GM23338 (cell line): ENCODE measurements around the gene ALOX15B. TPM values are rescaled to one million over a fixed set of nuclear protein-coding genes. Genes with fewer than 3 reads are reported as not detected.

Source experiments
- ATAC-seq: fragments of 200-7000 bp; cut with Tn5 transposase; 3 replicates; pipeline ENCODE4 v1.9.1; 2020
- DNase-seq: peaks from one replicate; pipeline ENCODE4 v3.0.0-alpha.2; 2015; ENCODE audit warnings: low spot score
- H2AFZ ChIP-seq: fragments of 200-600 bp; sonication (generic); 2 replicates; pipeline ENCODE4 v1.8.0; 2016; ENCODE audit warnings: antibody characterized with exemption, mild to moderate bottlenecking, moderate library complexity
- H3F3A ChIP-seq: fragments of 200-600 bp; sonication (generic); replicated peaks from 2 replicates; pipeline ENCODE4 v1.8.0; 2017; ENCODE audit warnings: antibody characterized with exemption, mixed run types, low read depth
- H3K27ac ChIP-seq: fragments of 200-600 bp; sonication (generic); 2 replicates; pipeline ENCODE4 v1.6.1; 2016; ENCODE audit warnings: low read depth
- H3K27me3 ChIP-seq: fragments of 200-600 bp; sonication (generic); 2 replicates; pipeline ENCODE4 v1.8.0; 2016; ENCODE audit warnings: mild to moderate bottlenecking, mixed run types, moderate library complexity; ENCODE audit not compliant: insufficient read depth
- H3K36me3 ChIP-seq: fragments of 200-600 bp; sonication (generic); 2 replicates; pipeline ENCODE4 v1.8.0; 2016; ENCODE audit warnings: mild to moderate bottlenecking; ENCODE audit not compliant: insufficient read depth
- H3K4me1 ChIP-seq: fragments of 200-600 bp; sonication (generic); 2 replicates; pipeline ENCODE4 v1.8.0; 2016; ENCODE audit warnings: mild to moderate bottlenecking, moderate library complexity; ENCODE audit not compliant: insufficient read depth
- H3K4me2 ChIP-seq: fragments of 200-600 bp; sonication (generic); 2 replicates; pipeline ENCODE4 v1.7.1; 2017; ENCODE audit warnings: mixed run types
- H3K4me3 ChIP-seq: fragments of 200-600 bp; sonication (generic); 2 replicates; pipeline ENCODE4 v1.6.1; 2016; ENCODE audit warnings: mixed run types
- H3K79me2 ChIP-seq: fragments of 200-600 bp; sonication (generic); replicated peaks from 2 replicates; pipeline ENCODE4 v1.8.0; 2017; ENCODE audit warnings: mild to moderate bottlenecking; ENCODE audit not compliant: insufficient read depth
- H3K9me2 ChIP-seq: fragments of 200-600 bp; sonication (generic); 2 replicates; pipeline ENCODE4 v1.8.0; 2017; ENCODE audit not compliant: insufficient read depth
- H4K20me1 ChIP-seq: fragments of 200-600 bp; sonication (generic); replicated peaks from 2 replicates; pipeline ENCODE4 v1.8.0; 2017; ENCODE audit warnings: mild to moderate bottlenecking; ENCODE audit not compliant: insufficient read depth
- H3K27ac Mint-ChIP-seq: 2 replicates; pipeline ENCODE4 v1.8.0; 2020; ENCODE audit warnings: inconsistent platforms, mild to moderate bottlenecking, moderate library complexity, mixed read lengths
- H3K27me3 Mint-ChIP-seq: 3 replicates; pipeline ENCODE4 v1.8.0; 2022; ENCODE audit warnings: low read depth, mild to moderate bottlenecking, moderate library complexity, mixed read lengths, inconsistent platforms; ENCODE audit not compliant: insufficient read depth, poor library complexity
- H3K36me3 Mint-ChIP-seq: 3 replicates; pipeline ENCODE4 v1.8.0; 2021; ENCODE audit warnings: low read depth, mild to moderate bottlenecking, inconsistent platforms, moderate library complexity, mixed read lengths
- H3K4me1 Mint-ChIP-seq: 3 replicates; pipeline ENCODE4 v1.8.0; 2020; ENCODE audit warnings: mild to moderate bottlenecking, inconsistent platforms, mixed read lengths
- H3K4me3 Mint-ChIP-seq: 3 replicates; pipeline ENCODE4 v1.8.0; 2021; ENCODE audit warnings: moderate library complexity, mild to moderate bottlenecking, inconsistent platforms, mixed read lengths
- H3K9me3 Mint-ChIP-seq: 3 replicates; pipeline ENCODE4 v1.8.0; 2020; ENCODE audit warnings: moderate library complexity, mild to moderate bottlenecking, inconsistent platforms, mixed read lengths
- CREB1 ChIP-seq: fragments of 250-450 bp; sonication (Bioruptor Pico); IDR thresholded peaks from 2 replicates; pipeline ENCODE4 v1.5.0; 2020; ENCODE audit warnings: low read depth, mild to moderate bottlenecking, moderate library complexity
- CTCF ChIP-seq, 2 experiments: fragments of 200-600 bp in 1 of 2; sonication (generic) in 1 of 2; conservative IDR thresholded peaks; 2 replicates each; pipeline versions ENCODE4 v1.5.1 to v1.6.1; 2016 to 2017; ENCODE audit warnings: antibody characterized with exemption in 2 of 2, low read depth in 2 of 2, mild to moderate bottlenecking in 2 of 2, moderate library complexity in 1 of 2
- ETS1 ChIP-seq: IDR thresholded peaks from 2 replicates; pipeline ENCODE4 v1.6.1; 2016; ENCODE audit warnings: antibody characterized with exemption
- EZH2 ChIP-seq: fragments of 200-600 bp; sonication (generic); IDR thresholded peaks from one replicate; pipeline ENCODE4 v1.8.0; 2017; ENCODE audit warnings: antibody characterized with exemption, mild to moderate bottlenecking, low read depth; ENCODE audit not compliant: unreplicated experiment
- EZH2phosphoT487 ChIP-seq: fragments of 200-600 bp; sonication (generic); IDR thresholded peaks from one replicate; pipeline ENCODE4 v1.8.1; 2018; ENCODE audit warnings: antibody characterized with exemption; ENCODE audit not compliant: unreplicated experiment
- JUNB ChIP-seq: IDR thresholded peaks from one replicate; pipeline ENCODE4 v1.6.1; 2016; ENCODE audit warnings: antibody characterized with exemption; ENCODE audit not compliant: unreplicated experiment
- NANOG ChIP-seq: IDR thresholded peaks from 2 replicates; pipeline ENCODE4 v1.6.1; 2016; ENCODE audit warnings: antibody characterized with exemption, borderline replicate concordance
- POLR2AphosphoS5 ChIP-seq: IDR thresholded peaks from 2 replicates; pipeline ENCODE4 v1.6.1; 2016; ENCODE audit warnings: antibody characterized with exemption, low read depth
- REST ChIP-seq: IDR thresholded peaks from one replicate; pipeline ENCODE4 v1.6.1; 2018; ENCODE audit warnings: antibody characterized with exemption; ENCODE audit not compliant: unreplicated experiment
- STAT1 ChIP-seq: IDR thresholded peaks from one replicate; pipeline ENCODE4 v1.6.1; 2016; ENCODE audit warnings: antibody characterized with exemption; ENCODE audit not compliant: unreplicated experiment
- ZNF114 ChIP-seq: fragments of 250-450 bp; sonication (Bioruptor Pico); IDR thresholded peaks from 2 replicates; pipeline ENCODE4 v1.5.0; 2020; ENCODE audit warnings: mild to moderate bottlenecking, moderate library complexity
- ZNF331 ChIP-seq: fragments of 250-450 bp; sonication (Bioruptor Pico); IDR thresholded peaks from 2 replicates; pipeline ENCODE4 v1.5.0; 2020; ENCODE audit warnings: low read depth, mild to moderate bottlenecking, moderate library complexity
- ZNF462 ChIP-seq: fragments of 250-450 bp; sonication (Bioruptor Pico); IDR thresholded peaks from 2 replicates; pipeline ENCODE4 v1.5.0; 2020; ENCODE audit warnings: mild to moderate bottlenecking, moderate library complexity
- polyA plus RNA-seq: library from polyadenylated mRNA; unstranded; fragments of >200 nt; fragmentation: Nextera tagmentation; extraction: Ambion mirVana; gene quantifications from 2 replicates; pipeline ENCODE4 v1.2.1, GENCODE V29; 2016
- total RNA-seq: library from RNA; depleted of rRNA; stranded (reverse); fragments of >200 nt; shearing (Covaris generic); gene quantifications from 2 replicates; pipeline ENCODE4 v1.2.3, GENCODE V29; 2014

ALOX15B gene
- total and polyA plus RNA-seq, 2 experiments from 2014 or later = 0.42 to 0.45 TPM

GRCh38 chr17:8046306-8046928, 7.6 kb downstream of the ALOX15B start:
- no peaks in the 10 kb centered on the region for H3K36me3 Mint-ChIP-seq
- Histone ChIP-seq H3K27me3 (no peaks in the 10 kb centered on the region), H3F3A (no peaks in the 10 kb centered on the region), H3K4me1 (no peaks in the 10 kb centered on the region), H3K4me3 (no peak overlapping the region), H3K79me2 (no peaks in the 10 kb centered on the region), H3K4me2 (no peak overlapping the region), H2AFZ (no peak overlapping the region), H3K36me3 (no peaks in the 10 kb centered on the region), H3K27ac (no peak overlapping the region), H4K20me1 (no peaks in the 10 kb centered on the region), H3K9me2 (no peaks in the 10 kb centered on the region)
- no peak for TF ChIP-seq POLR2AphosphoS5
- no peak for TF ChIP-seq EZH2phosphoT487
- TF ChIP-seq EZH2 = no peak
- no peak for TF ChIP-seq REST
- no peak for TF ChIP-seq ZNF462 (CRISPR knock-in tag)
- no peak for TF ChIP-seq STAT1
- TF ChIP-seq JUNB = no peak
- no peak for TF ChIP-seq ETS1
- no peak for TF ChIP-seq CTCF (conservative IDR thresholded peaks at IDR 0.05; ENCODE audit: low read depth in 2 of 2)
- TF ChIP-seq ZNF114 (CRISPR knock-in tag) = no peak
- no peak for TF ChIP-seq NANOG
- TF ChIP-seq ZNF331 (CRISPR knock-in tag) = no peak
- no peak for TF ChIP-seq CREB1 (CRISPR knock-in tag)
- peaks cover 2% of the 10 kb centered on the region; the same call in 2 of the 3 replicates for H3K4me1 Mint-ChIP-seq
- H3K9me3 Mint-ChIP-seq = no peaks in the 10 kb centered on the region
- no peak overlapping the region for H3K27ac Mint-ChIP-seq
- no peak for ATAC-seq
- DNase-seq = no peak
- H3K27me3 Mint-ChIP-seq = peaks cover 2% of the 10 kb centered on the region
- no peak overlapping the region for H3K4me3 Mint-ChIP-seq
